Epithelial cell of prostate (primary cell): Measurements from ENCODE around the gene UBASH3B.

Experiments
- DNase-seq: peaks from one replicate; pipeline ENCODE4 v3.0.0-alpha.2; 2011; ENCODE audit warnings: low read depth, low spot score
- H3K27ac ChIP-seq: fragments of 450-650 bp; 2 replicates; pipeline ENCODE4 v1.5.1; 2017; ENCODE audit warnings: mild to moderate bottlenecking

Gene UBASH3B

DNA sequence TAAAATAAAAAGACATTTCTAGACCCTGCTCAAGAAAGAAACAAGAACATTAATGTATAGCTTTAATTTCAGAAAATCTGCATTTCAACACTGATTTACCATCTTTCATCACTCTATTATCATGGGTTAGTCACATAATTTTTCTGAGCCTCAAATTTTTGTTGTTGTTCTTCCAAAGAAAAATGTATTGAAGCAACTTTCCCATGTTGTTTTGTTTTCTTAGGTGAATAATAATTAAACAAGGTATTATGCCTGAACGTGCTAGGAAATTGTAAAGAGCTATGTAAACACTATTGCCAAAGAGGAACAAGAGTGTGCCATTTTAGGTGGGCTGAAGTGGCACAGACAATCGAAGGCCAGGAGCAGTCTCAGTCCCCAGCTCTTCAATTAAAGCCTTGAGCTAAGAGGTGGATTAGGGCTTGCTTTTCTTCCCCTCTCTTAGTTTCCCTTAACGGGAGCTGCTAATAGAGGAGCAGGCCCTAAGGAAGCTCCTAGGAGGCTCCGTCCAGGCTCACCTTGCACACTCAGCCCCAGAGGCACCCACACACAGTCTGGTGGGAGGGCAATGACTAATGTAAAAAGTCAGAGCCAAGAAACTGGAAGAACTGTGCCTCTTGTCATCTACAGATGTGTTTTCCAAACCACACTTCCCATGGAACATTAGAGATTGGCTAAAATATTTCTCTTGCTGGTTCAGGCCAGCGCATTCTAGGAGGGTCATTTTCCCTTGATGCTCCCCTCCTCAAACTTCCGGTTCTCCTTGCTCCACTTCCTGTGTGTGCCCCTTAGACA lies 8.8 kb upstream of the UBASH3B start:
- H3K27ac ChIP-seq = peak overlapping the region; percentile 68
- DNase-seq = no peak

GRCh38 chr11:122647736-122648275 lies 7.7 kb upstream of the UBASH3B start:
- no peak overlapping the region for H3K27ac ChIP-seq
- DNase-seq = no peak

GRCh38 chr11:122649116-122649515 lies 6.4 kb upstream of the UBASH3B start:
- DNase-seq = no peak
- no peak overlapping the region for H3K27ac ChIP-seq

- no peak for DNase-seq
- no peak overlapping the region for H3K27ac ChIP-seq
Observed at GRCh38 chr11:122650619-122651018, 4.9 kb upstream of the UBASH3B start.

DNA sequence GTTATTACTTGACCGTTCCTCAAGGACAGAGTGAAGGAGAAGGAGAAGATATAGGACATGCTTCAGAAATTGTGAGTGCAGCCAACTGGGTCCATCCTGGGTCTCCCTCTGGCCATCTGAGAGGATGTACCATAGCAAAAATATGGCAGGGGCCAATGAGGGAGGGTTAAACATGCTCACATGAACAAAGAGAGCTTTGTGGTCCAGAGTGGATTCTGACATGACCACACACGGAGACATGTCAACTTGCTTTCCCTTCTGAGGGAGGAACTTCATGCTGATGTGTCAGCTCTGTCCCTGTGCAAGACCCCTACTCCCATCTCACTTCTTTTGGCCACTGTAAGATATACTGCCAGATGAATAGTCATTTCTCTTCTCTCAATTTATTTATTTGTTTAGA lies 3.0 kb upstream of the UBASH3B start:
- H3K27ac ChIP-seq = no peak overlapping the region
- DNase-seq = no peak

- no peak overlapping the region for H3K27ac ChIP-seq
- DNase-seq = no peak
Observed at GRCh38 chr11:122653916-122654585, 1.5 kb upstream of the UBASH3B start.

GRCh38 chr11:122656073-122656630 lies 630 bp downstream of the UBASH3B start:
- peak overlapping the region; percentile 88 for H3K27ac ChIP-seq
- DNase-seq = no peak

GRCh38 chr11:122656631-122657101 lies 1.1 kb downstream of the UBASH3B start:
- peak overlapping the region; percentile 88 for H3K27ac ChIP-seq
- no peak for DNase-seq

DNA sequence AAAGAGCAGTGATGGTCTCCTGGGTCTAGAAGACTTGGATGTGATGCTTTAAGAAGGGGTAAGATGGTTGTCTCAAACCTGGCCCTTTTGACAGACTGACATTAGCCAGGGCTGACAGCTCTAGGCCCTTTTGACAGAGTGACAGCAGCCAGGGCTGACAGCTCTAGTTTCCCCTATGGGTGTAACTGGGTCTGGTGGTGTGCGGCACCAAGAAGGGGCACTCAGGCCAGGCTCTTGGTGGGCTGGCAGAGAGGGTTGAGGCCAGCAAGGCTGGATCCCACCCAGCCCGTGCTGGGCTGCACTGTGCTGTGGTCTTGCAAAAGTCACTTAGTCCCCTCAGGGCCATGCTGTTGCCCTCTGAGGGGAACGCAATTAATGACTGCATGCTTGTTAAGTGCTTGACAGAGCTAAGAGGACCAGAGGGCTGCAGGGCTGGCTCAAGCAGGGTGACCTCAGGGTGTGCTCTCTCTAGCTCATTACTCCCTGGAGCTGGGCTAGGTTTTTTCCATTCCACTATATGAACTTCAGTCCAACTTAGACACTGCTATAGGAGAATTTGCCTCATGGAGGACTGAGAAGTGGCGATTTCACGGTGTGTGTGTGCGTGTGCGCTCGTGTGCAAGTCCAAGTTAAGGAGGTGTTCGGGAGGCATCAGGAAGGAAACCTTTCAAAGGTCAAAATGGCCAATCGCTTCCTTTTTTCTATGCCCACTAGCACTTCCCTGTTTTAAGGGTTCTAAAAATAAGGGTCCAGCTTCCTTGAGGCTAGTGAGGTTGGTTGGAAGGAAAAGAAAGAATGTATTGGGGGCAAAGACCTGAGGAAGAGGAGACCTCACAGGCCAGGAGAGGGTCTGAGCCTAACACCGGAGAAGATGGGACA lies 4.4 kb downstream of the UBASH3B start:
- H3K27ac ChIP-seq = no peak overlapping the region
- DNase-seq = no peak

GRCh38 chr11:122661182-122661945 lies 5.8 kb downstream of the UBASH3B start:
- H3K27ac ChIP-seq = peak overlapping the region; percentile 47
- no peak for DNase-seq

DNA sequence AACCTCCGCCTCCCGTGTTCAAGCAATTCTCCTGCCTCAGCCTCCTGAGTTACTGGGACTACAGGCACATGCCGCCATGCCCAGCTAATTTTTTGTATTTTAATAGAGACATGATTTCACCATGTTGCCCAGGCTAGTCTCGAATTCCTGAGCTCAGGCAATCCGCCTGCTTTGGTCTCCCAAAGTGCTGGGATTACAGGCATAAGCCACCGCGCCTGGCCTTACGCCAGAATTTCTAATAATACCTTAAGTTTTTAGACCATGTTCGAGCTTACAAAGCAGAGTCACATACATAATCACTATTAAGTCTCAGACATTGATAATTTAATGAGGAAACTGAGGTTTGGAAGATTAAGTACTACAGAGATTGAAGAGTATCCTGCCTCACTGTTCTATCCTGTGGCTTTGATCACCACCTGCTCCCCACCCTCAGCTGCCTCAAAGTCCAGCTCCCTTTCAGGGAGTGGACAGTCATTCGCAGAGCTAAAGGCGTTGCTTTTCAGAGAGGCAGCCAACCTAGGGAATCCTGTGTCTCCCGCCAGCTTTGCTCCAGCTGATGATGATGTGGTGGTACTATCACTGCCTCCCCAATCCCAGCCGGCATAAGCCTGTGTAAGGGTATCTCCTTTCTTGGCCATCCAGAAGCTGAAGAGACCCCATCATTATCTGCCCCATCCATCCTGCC lies 7.7 kb downstream of the UBASH3B start:
- H3K27ac ChIP-seq = no peak overlapping the region
- no peak for DNase-seq

GRCh38 chr11:122663764-122664163 lies 8.2 kb downstream of the UBASH3B start:
- no peak for DNase-seq
- no peak overlapping the region for H3K27ac ChIP-seq

DNA sequence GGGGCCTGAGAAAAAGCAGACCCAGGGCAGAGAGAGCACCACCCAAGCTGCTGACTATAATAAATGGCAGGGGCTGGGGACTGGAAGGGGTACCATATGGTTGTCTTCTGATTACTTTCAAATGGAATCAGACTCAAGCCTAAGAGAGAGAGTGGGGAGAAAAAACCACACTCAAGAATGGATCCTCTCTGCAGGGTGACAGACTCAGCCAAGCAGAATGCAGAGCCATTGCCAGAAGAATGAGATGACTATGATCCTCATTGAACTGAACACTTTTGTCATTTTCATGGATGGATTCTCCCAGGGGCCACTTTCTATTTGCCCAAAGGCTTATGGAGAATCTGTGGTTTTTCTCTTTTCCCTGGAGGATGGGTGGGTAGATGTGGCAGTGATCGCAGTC lies 8.7 kb downstream of the UBASH3B start:
- no peak overlapping the region for H3K27ac ChIP-seq
- DNase-seq = no peak

- H3K27ac ChIP-seq = no peak overlapping the region
- no peak for DNase-seq
Observed at GRCh38 chr11:122665861-122666260, 10.3 kb downstream of the UBASH3B start.

DNA sequence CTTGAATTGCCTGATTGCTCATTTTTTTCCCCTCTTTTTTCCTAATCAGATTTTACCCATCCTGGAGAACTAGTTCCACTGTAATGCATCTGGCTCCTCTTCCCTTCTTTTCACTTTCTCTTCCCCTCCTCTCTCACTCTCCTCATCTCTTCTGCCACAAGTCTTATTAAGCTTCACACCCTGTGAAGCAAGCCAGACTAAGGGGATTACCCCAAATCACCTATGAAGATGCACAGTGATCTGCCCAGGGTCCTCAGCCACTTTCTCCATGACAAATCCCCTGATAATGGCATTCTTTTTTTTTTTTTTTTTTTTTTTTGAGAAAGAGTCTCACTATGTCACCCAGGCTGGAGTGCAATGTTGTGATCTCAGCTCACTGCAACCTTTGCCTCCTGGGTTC lies 11.2 kb downstream of the UBASH3B start:
- no peak for DNase-seq
- no peak overlapping the region for H3K27ac ChIP-seq

- peak overlapping the region; percentile 10 for H3K27ac ChIP-seq
- DNase-seq = no peak
Observed at GRCh38 chr11:122668562-122669090, 13.1 kb downstream of the UBASH3B start.

GRCh38 chr11:122670131-122670530 lies 14.6 kb downstream of the UBASH3B start:
- no peak overlapping the region for H3K27ac ChIP-seq
- DNase-seq = no peak

DNA sequence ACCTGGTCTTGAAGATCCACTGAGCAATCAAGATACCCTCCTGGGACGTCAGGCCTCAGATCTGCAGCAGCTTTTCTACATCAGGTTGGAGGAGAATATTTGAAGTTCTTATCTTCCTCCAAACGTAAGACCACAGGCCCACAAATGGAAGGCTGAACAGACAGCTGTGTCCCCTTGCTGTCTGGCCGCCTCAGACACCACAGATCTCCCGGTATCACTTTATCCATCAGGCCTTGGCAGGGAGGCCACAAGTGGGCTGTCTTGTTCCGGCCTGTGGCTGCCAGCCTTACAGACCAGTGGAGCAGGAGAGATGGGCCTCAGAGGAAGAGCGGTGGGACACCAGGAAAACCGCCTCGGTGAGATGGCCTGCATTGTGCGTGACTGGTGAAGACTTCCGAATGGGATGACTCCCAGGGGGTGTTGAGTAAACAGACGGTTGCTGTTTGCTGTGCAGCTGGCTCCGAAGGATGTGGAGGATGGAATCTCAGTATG lies 15.9 kb downstream of the UBASH3B start:
- no peak for DNase-seq
- no peak overlapping the region for H3K27ac ChIP-seq
